HG02623 (cell line): ENCODE results near the gene HASPIN.
A peak's percentile ranks its signal among the peaks of the same experiment; 100 is the strongest.
"Not testable (repeated sequence)": the region's sequence is repeated elsewhere in the genome, so short reads cannot be mapped to it uniquely, and the experiment has no call there.

Source experiments
- ATAC-seq: cut with Tn5 transposase; IDR thresholded peaks from one replicate; pipeline ENCODE4 v1.9.1; 2021; ENCODE audit warnings: moderate library complexity; ENCODE audit not compliant: unreplicated experiment

The HASPIN gene

DNA sequence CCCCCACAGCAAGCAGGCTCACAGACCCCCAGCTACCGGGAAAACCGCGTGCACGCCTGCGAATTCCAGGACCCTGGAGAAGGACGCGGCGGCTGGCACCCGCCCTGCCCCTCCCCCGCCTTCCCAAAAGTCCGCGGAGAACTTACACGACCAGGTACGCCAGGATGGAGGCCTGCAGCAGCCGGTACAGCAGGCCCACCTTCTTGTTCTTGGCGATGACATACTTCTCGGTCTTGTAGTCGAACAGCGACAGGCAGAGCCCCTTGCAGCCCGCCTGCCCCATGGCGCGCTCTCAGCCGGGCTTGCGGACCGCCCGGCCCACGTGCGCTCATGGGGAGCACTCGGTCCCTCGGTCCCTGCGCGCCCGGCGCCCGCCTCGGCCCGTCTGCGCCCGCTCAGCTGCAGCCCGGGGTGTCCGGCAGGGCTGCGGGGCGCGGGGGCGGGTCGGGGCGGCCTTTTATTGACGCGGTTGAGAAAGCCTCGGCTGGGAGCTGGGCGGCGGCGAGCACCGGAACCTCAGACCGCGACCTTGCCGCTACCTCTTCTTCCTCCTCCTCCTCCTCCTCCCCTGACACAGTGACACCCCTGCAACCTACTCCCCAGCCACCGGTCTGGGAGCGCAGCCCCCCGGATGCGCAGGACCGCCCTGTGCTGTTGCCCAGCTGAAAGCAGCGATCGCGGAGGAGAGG is 27.8 kb upstream of the HASPIN start, which contains the start of gene P2RX5:
TSS of gene P2RX5 (minus strand) at position 433 of the 689 bp plus-strand sequence. CDS start at position 283, 150 bp downstream.
- no peak for ATAC-seq

DNA sequence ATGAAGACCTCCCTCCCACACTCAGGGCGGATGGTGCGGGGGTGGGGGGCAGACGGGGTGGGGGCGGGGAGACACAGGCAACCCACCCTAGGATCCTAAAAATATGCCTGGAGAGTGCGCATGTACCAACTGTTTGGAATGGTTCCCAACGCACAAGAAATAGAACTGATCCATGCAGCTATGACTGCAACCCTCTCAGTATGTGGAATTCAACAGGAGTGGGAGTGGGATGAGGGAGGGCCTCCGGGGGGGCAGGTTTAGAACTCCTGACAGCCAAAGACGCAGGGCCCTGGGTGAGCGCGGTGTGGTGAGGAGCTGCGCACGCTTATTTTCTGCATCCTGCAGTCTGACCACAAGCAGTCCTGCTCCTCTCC is 26.6 kb upstream of the HASPIN start:
- no peak for ATAC-seq

DNA sequence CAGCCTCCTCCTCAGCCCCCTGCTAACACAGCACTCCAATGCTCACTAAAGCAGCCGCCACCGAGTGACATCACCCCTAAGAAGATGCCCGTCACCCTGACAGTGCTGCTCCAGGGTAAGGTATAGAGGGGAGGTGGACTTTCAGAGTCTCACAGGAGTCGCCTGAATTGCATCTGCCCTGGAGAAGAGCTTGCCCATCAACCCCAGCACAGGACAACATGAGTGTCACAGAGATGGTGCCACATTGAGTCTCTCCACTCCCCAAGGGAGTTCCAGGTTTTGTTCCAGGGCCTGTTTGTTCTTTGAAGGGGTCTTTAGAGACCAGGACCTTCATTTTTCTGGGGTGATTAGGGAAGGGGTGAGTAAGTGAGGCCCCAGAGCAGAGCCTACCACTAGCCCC is 25.6 kb upstream of the HASPIN start:
- ATAC-seq, result no peak

DNA sequence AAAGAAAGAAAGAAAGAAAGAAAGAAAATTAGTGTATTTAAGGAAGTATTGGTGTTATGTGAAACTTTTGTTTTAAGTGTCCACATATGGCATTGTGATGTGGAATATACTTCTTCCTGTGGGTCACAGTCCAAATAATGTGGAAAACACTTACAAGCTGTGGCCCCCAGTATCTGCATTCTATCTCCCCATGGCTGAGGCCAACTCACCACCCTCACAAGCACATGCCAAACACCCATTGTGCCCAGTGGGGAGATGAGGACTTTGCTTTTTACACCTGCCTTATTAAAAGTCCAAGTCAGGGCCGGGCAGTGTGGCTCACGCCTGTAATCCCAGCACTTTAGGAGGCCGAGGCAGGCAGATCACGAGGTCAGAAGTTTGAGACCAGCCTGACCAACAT is 23.8 kb upstream of the HASPIN start:
- no peak for ATAC-seq

DNA sequence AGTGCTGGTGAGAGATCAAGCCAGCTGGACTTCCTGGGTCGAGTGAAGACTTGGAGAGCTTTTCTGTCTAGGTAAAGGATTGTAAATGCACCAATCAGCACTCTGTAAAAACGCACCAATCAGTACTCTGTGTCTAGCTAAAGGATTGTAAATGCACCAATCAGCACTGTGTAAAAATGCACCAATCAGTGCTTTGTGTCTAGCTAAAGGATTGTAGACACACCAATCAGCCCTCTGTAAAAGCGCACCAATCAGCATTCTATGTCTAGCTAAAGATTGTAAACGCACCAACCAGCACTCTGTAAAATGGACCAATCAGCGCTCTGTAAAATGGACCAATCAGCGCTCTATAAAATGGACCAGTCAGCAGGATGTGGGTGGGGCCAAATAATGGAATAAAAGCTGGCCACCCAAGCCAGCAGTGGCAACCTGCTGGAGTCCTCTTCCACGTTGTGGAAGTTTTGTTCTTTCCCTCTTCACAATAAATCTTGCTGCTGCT is 21.6 kb upstream of the HASPIN start:
- ATAC-seq, result not testable (repeated sequence)

DNA sequence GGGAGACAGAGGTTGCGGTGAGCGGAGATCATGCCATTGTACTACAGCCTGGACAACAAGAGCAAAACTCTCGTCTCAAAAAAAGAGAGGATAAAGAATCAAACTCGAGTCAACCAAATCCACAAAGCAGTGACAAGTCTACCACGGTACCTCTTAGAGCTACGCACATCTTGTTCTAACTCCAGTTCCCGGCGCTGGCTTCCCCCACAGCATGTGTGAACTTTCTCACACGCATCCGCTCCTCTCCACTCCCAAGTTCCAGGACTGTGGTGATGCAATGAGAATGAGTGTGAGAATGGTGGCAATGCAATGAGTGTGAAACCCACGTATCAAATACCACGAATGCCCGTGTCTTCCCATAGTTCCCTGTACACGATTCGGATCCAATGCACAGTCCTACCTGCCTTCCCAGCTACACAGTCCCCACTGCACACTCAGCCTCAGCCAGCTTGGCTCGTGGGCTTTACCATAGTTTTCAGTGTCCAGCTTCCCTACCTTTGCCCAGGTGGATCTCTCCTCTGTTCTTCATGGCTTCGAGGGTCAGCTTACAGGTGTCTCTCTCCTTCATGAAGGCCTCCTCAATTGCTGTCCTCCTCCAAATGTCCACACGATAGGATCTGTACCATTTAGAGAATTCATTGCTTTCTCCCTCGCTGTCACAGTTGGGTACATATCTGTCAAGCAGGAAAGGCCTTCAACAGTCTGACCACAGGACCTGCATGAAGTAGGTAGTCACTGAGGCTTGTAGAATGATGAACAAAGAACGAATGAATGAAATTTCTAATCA is 18.6 kb upstream of the HASPIN start:
- no peak for ATAC-seq

DNA sequence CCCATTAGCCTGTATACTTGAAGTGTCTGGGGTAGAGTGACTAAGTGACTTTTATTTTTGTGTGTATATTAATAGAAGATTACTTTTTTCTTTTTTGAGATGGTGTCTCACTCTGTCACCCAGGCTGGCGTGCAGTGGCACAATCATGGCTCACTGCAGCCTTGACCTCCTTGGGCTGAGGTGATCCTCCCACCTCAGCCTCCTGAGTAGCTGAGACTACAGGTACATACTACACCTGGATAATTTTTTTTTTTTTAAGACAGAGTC is 18.1 kb upstream of the HASPIN start:
- ATAC-seq, result not testable (repeated sequence)

DNA sequence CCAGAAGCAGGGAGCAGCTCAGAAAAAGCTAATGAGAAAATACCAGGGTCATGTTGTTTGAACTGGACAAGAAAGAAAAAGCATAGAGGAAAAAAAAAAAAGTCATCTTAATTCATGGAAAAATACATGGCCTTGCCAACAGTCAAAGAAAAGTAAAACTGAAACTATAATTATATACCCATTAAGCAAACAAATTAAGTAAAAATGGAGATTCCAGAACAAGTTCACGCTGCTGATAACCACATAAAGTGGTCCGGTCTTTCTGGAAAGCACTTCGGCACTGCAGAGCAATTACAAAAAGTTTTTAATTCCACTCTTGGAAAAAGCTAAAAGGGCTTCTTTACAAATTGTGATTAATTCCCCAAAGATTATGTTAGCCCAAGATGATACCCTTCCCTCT is 15.3 kb upstream of the HASPIN start:
- no peak for ATAC-seq

DNA sequence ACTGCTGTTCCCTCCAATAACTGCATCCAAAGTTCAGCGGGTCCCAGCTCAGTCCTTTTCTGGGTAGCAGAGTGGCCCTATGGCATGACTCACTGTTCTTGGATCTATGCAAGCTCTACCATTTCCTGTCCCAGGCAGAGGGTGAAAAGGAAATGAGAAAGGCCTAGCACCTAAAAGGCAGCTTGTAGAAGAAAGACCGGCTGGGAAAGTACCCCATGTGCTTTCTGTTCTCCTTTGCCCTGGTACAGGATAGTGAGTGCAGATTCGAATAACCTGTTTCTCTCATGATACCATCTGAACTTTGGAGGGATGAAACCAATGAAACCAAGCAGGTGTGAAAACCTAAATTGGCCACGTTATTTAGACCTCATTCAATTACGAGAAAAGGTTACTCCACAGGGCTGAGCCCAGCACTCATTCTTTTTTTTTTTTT is 12.7 kb upstream of the HASPIN start:
- peak; percentile 90 for ATAC-seq

DNA sequence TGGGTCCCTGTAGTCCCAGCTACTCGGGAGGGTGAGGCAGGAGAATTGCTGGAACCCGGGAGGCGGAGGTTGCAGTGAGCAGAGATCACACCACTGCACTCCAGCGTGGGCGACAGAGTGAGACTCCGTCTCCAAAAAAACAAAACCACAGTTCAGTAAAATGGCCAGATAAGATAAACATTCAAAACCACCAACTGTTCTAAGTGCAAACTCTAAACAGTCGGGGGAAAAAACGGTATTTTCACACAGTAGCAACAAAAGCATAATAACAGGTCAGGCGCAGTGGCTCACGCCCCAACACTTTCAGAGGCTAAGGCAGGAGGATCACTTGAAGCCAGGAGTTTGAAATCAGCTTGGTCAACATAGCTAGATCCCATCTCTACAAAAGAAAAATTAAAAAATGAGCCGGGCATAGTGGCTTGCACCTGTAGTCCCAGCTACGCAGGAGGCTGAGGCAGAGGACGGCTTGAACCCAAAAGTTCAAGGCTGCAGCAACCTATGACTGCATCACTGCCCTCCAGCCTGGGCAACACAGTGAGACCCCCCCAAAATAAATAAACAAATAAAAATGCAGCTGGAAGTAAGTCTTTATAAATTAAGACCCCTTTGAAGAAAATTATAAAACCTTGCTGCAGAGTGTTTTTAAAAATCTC is 10.8 kb upstream of the HASPIN start:
- no peak for ATAC-seq

DNA sequence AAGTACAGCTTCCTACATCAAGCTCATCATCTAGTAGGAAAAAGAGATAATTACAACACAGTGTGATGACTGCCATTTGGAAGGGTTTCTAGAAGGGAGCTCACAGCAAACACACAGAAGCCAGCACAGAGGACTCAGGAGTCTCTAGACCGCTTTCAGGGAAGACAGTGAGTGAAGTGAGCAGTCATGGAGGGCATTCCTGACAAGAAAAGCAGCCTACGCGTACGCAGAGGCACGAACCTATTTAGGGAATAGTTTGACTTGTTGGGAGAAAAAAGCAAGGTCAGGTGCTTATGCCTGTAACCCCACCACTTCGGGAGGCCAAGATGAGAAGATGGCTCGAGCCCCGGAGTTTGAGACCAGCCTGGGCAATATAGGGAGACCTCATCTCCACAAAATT is 8.4 kb upstream of the HASPIN start:
- ATAC-seq, result no peak

DNA sequence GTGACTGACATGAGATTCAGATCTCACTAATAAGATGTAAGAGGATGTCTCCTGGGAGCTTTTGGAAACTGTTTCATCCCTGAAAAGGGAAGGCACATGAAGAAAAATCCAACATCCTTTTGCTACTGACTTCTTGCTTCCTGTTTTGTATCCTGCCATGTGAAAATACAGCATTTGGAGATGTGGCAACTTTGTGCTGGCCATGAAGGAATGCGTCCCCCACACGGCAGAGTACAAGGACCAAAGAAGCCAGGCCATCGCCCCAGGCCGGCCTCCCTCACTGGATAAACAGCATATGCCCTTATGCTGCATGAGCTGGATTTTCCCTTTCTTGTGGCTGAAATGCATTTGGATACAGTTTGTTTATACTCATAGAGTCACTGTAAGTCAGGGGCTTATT is 5.5 kb upstream of the HASPIN start:
- ATAC-seq, result no peak

DNA sequence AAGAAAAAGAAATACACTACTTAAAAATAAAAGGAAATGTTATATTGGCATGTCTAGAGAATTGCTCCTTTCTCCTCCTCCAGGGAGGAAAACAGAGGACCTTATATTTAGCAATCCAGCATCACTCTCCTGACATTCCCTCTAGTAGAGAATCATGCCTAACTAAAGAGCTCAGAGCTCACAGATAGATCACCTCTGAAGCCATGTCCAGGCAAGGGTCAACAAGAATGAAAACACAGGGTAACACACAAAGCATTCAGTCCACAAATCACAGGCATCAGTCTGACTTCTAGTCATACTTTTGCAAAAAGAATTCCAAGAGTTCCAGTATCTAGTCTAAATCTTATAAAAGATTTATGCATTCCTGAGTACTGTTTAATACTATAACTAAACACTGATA is 4.4 kb upstream of the HASPIN start:
- no peak for ATAC-seq

DNA sequence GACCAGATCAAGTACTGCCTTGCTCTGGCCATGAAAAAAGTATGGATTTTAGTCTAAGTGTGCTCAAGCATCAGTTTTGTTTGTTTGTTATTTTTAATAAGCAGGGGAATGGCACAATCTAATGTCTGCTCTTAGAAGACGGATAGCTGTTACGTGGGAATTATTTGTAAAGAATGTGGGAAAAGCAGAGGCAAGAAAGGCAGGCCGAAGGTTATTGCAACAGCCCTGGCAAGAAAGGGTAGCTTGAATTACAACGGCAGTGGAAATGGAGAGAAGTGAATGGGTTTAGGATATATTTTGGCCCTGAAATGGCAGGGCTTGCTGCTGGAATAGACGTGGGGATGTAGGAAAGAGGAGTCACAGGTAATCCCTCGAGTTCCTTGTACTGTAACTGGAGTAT is 987 bp upstream of the HASPIN start:
- no peak for ATAC-seq

DNA sequence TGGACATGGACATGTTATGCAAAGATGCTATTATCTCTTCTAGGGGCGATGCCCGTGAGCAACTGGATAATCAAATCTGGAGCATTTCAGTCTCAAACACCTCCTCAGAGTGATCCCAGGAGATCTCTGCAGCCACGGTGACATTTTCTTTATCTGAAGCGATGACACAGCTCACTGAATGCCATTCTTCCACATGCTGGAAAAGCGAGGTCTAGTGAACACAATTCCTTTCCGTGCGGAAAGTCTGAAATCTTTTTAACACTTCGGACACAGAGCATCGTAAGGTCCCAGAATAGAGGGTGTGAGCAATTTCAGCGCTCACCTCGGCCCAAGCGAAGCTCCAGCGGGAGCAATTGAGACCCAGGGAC is 531 bp upstream of the HASPIN start:
- ATAC-seq, result no peak

DNA sequence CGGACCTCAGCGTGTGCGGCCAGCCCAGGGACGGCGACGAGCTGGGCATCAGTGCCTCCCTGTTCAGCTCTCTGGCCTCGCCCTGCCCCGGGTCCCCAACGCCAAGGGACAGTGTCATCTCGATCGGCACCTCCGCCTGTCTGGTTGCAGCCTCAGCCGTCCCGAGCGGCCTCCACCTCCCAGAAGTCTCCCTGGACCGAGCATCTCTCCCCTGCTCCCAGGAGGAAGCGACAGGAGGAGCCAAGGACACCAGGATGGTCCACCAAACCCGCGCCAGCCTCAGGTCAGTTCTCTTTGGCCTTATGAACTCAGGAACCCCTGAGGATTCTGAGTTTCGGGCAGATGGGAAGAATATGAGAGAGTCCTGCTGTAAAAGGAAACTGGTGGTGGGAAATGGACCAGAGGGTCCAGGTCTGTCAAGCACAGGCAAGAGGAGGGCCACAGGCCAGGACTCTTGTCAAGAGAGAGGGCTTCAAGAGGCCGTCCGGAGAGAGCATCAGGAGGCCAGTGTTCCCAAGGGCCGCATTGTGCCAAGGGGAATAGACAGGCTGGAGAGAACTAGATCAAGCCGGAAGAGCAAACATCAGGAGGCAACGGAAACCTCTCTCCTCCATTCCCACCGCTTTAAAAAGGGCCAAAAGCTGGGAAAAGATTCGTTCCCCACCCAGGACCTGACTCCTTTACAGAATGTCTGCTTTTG is 825 bp downstream of the HASPIN start:
- ATAC-seq, result no peak

DNA sequence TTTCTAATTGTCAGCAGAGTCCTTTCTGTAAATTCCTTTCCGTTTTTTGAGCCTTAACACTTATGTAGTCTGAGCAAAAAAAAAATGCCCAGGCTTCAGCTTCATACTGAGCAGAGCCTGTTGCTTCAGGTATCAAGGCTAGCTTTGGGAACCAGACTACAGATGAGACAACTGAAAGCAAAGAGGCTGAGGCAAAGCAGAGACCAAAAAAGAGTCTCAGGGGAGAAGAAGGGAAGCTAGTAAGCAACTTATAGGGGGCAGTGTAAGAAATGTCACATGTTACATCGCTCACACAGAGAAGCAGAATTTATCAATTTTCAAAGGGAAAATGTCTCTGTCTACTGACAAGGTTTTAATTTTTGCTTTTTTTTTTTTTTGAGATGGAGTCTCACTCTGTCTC is 3.3 kb downstream of the HASPIN start:
- ATAC-seq, result no peak

DNA sequence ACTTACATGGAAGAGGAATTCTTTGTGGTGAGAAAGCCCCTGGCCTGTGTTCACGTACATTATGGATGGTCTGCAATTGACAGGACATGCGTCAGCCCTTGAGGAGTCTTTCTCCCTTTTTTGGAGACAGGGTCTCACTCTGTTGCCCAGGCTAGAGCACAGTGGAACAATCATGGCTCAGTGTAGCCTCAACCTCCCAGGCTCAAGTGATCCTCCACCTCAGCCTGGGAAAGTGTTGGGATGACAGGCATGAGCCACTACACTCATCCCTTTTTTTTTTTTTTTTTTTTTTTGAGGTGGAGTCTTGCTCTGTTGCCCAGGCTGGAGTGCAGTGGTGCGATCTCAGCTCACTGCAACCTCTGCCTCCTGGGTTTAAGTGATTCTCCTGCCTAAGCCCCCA is 4.4 kb downstream of the HASPIN start:
- ATAC-seq, result not testable (repeated sequence)

DNA sequence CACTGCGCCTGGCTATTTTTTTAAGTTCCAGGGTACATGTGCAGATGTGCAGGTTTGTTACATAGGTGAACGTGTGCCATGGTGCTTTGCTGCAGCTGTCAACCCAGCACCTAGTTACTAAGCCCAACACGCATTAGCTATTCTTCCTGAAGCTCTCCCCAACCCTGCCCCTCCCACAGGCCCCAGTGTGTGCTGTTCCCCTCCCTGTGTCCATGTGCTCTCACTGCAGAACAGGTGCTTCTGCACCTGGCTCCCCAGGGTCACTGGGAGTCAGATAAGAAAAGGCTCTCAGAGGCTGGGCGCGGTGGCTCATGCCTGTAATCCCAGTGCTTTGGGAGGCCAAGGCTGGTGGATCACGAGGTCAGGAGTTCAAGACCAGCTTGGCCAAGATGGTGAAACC is 6.2 kb downstream of the HASPIN start:
- ATAC-seq, result no peak

DNA sequence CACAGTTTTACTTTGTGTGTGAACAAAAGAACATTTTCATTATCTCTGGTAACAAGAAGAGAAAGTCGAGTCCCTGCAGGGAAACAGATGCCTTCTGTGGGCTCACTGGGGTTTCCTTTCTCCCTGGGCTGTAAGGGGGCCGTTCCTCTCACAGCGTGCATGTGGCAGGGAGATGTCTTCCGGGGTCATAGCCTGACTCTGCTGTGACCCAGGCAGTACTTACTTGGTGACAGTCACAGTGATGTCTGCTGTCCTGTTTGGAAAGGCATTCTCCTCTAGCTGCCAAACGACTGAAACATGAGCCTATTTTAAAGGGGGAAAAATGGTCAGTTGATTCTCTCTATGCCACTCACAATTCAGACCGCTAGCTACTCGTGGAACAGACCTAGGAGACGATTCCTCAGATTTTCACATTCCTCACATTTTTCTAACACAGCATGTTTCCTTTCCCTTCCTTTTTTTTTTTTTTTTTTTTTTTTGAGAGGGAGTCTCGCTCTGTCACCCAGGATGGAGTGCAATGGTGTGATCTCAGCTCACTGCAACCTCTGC is 7.3 kb downstream of the HASPIN start:
- no peak for ATAC-seq

DNA sequence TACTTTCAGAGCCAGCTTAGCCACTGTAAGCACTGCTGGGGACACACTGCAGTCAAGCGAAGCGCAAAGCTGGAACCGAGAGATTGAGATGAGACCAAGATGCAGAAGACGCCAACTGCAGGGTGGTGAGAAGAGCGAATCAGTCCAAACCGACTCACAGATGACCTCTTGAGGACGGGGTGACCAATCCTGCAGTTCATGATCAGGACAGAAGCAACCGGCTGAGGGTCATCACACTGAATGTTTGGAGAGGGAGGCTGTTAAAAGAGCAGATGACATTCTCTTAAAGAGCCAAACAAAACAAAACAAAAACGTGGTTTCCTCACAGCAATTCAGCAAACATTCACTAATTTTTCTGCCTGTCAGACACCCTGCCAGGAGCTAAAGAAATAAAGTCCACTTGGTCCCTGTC is 8.5 kb downstream of the HASPIN start:
- ATAC-seq, result no peak
